Right renal cortex interstitium (tissue), 3 donors: ENCODE results near the gene CNNM3. TPM values are rescaled to one million over a fixed set of nuclear protein-coding genes. Genes with fewer than 3 reads are reported as not detected.
A peak's percentile ranks its signal among the peaks of the same experiment; 100 is the strongest.

Source experiments
- DNase-seq, 3 donors: peaks; one replicate each; pipeline ENCODE4 v3.0.0-alpha.2; 2013; ENCODE audit warnings: low read depth in 3 of 3, low spot score in 2 of 3
- polyA plus RNA-seq, 3 donors: library from polyadenylated mRNA; unstranded; fragments of 120-200 nt; gene quantifications; one replicate each; pipeline ENCODE4 v1.2.1, GENCODE V29; 2013; ENCODE audit not compliant: insufficient read length in 3 of 3

CNNM3 gene
- polyA plus RNA-seq, 3 donors = 27.9 to 32.5 (median 32.5) TPM

- no peak for DNase-seq
Observed at GRCh38 chr2:96838345-96839292, 22.6 kb downstream of the CNNM3 start.

- no peak for DNase-seq
Observed at GRCh38 chr2:96839293-96839874, 23.3 kb downstream of the CNNM3 start.

- DNase-seq = no peak
Observed at GRCh38 chr2:96839875-96840850, 24.1 kb downstream of the CNNM3 start.

- no peak for DNase-seq
Observed at GRCh38 chr2:96841701-96842495, 25.8 kb downstream of the CNNM3 start.

GRCh38 chr2:96842600-96842999, 26.5 kb downstream of the CNNM3 start:
- no peak for DNase-seq

GRCh38 chr2:96843538-96844268, 27.6 kb downstream of the CNNM3 start, which contains the start of gene ANKRD23:
TSS of gene ANKRD23 (minus strand) at chr2:96844021. CDS start at chr2:96843992, 29 bp downstream.
- no peak for DNase-seq

- no peak for DNase-seq
Observed at GRCh38 chr2:96844405-96844808, 28.3 kb downstream of the CNNM3 start.

- DNase-seq = no peak
Observed at GRCh38 chr2:96846825-96847224, 30.8 kb downstream of the CNNM3 start.

GRCh38 chr2:96847586-96847985, 31.5 kb downstream of the CNNM3 start:
- DNase-seq = no peak

GRCh38 chr2:96848264-96848663, 32.2 kb downstream of the CNNM3 start:
- DNase-seq = no peak

GRCh38 chr2:96852667-96853066, 36.6 kb downstream of the CNNM3 start:
- DNase-seq = no peak

GRCh38 chr2:96853321-96853720, 37.3 kb downstream of the CNNM3 start:
- DNase-seq = no peak

- DNase-seq = no peak
Observed at GRCh38 chr2:96856776-96857666, 41.0 kb downstream of the CNNM3 start.

- DNase-seq = peak; percentile 94 to 98 (median 98)
Observed at GRCh38 chr2:96857667-96858372, 41.8 kb downstream of the CNNM3 start, which contains the start of gene ANKRD39. TSS of gene ANKRD39 (minus strand) at chr2:96858016. CDS start at chr2:96857987, 29 bp downstream.

GRCh38 chr2:96859099-96859649, 43.1 kb downstream of the CNNM3 start:
- DNase-seq = no peak

GRCh38 chr2:96859681-96860064, 43.6 kb downstream of the CNNM3 start:
- DNase-seq = no peak
